Lung (tissue), 12 donors: Measurements from ENCODE around the gene SEC14L1. TPM values are rescaled to one million over a fixed set of nuclear protein-coding genes. Genes with fewer than 3 reads are reported as not detected.
"Not testable (repeated sequence)": the region's sequence is repeated elsewhere in the genome, so short reads cannot be mapped to it uniquely, and the experiment has no call there.

Experiments
- ATAC-seq: fragments of 200-7000 bp; cut with Tn5 transposase; one replicate; pipeline ENCODE4 v1.9.1; 2020; ENCODE audit warnings: moderate number of reproducible peaks; ENCODE audit not compliant: insufficient read depth, low FRiP score
- DNase-seq, 3 donors: peaks; one replicate each; pipeline ENCODE4 v3.0.0-alpha.2; 2013 to 2017
- H3K27ac ChIP-seq, 2 donors: one replicate each; pipeline ENCODE4 v1.5.1; 2013; ENCODE audit warnings: mild to moderate bottlenecking in 2 of 2, moderate library complexity in 2 of 2, control low read depth in 1 of 2, inconsistent platforms in 1 of 2, low read depth in 1 of 2, low read length in 1 of 2
- H3K27me3 ChIP-seq, 3 donors: one replicate each; pipeline ENCODE4 v1.5.1; 2013; ENCODE audit warnings: low read length in 2 of 3; ENCODE audit not compliant: control insufficient read depth in 3 of 3, insufficient read depth in 3 of 3
- H3K36me3 ChIP-seq, 4 donors: one replicate each; pipeline ENCODE4 v1.5.1; 2013; ENCODE audit warnings: low read length in 4 of 4, mild to moderate bottlenecking in 1 of 4, moderate library complexity in 1 of 4; ENCODE audit not compliant: control insufficient read depth in 4 of 4, insufficient read depth in 4 of 4
- H3K4me1 ChIP-seq, 5 donors: one replicate each; pipeline ENCODE4 v1.5.1; 2013; ENCODE audit warnings: low read length in 5 of 5, mild to moderate bottlenecking in 2 of 5, moderate library complexity in 1 of 5; ENCODE audit not compliant: control insufficient read depth in 5 of 5, insufficient read depth in 5 of 5
- H3K4me3 ChIP-seq: one replicate; pipeline ENCODE4 v1.5.1; 2013; ENCODE audit warnings: mild to moderate bottlenecking, control low read depth, moderate library complexity
- H3K9ac ChIP-seq, 2 donors: one replicate each; pipeline ENCODE4 v1.5.1; 2013; ENCODE audit warnings: low read length in 2 of 2, control low read depth in 1 of 2; ENCODE audit not compliant: insufficient read depth in 1 of 2
- H3K9me3 ChIP-seq, 4 donors: one replicate each; pipeline ENCODE4 v1.5.1; 2013; ENCODE audit warnings: low read length in 3 of 4, mild to moderate bottlenecking in 1 of 4, moderate library complexity in 1 of 4; ENCODE audit not compliant: control insufficient read depth in 4 of 4, insufficient read depth in 3 of 4
- WGBS, 2 donors: extraction: QIAGEN DNeasy Blood & Tissue Kit; methylation state at CpG; one replicate each; pipeline ENCODE4 v1.1.7; 2013; 5-methylcytosine and 5-hydroxymethylcytosine counted together
- polyA plus RNA-seq, 2 donors: library from polyadenylated mRNA; stranded (reverse); fragments of 200-250 nt; gene quantifications; one replicate each; pipeline ENCODE4 v1.2.1, GENCODE V29; 2013
- total RNA-seq, 2 donors: library from RNA; depleted of rRNA in 1 of 2; stranded (reverse); fragments of >200 nt in 1 of 2; gene quantifications; one replicate each; pipeline ENCODE4 v1.2.1, GENCODE V29; 2014 to 2021
- TF ChIP-seq, protein P1 (sequence below): IDR thresholded peaks from 2 replicates; pipeline ENCODE4 v1.5.1; 2012; ENCODE audit warnings: mild to moderate bottlenecking; ENCODE audit errors: control extremely low read depth, extremely low read depth
- donor health status: control.
- donor health status: control.
- donor health status: Bipolar disorder and iron deficiency.
- donor health status: healthy.
- donor health status: DM: yes; HTN: yes; CAD: no.

SEC14L1 gene
- total and polyA plus RNA-seq, 4 donors = 41.6 to 171 (median 135) TPM

DNA sequence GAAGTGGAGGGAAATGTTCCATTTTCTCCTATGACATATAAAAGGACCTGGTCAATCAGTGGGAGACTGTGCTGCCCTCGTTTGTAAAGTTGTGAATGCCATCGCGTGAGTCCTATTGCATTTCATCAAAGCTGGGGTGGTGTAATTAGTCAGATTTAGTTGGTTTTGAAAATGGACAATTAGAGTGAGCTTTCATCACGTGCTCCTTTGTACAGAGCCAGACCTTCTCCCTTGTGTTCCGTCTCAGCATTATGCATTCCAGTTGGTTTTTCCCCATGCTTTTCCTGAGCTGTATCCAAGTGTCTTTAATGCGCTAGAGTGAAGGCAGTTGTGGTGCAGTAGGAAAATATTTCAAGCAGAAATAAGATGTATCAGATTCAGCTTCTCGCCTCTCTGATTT lies 10.4 kb downstream of the SEC14L1 start:
- Histone ChIP-seq H3K4me1 (peaks cover 3 to 27% (median 23%) of the 10 kb centered on the region in 5 donors), H3K27me3 (no peaks in the 10 kb centered on the region), H3K9ac (no peak overlapping the region), H3K27ac (peak overlapping the region in 1 of 2 donors; percentile 35), H3K36me3 (peaks cover 0 to 15% (median 8%) of the 10 kb centered on the region in 4 donors), H3K9me3 (no peaks in the 10 kb centered on the region), H3K4me3 (no peak overlapping the region)
- DNase-seq (no peak), ATAC-seq (no peak)
- WGBS, 2 donors = 68 to 77% methylated on average over 7 of the region's 7 CpGs
- TF ChIP-seq, protein P1, sequence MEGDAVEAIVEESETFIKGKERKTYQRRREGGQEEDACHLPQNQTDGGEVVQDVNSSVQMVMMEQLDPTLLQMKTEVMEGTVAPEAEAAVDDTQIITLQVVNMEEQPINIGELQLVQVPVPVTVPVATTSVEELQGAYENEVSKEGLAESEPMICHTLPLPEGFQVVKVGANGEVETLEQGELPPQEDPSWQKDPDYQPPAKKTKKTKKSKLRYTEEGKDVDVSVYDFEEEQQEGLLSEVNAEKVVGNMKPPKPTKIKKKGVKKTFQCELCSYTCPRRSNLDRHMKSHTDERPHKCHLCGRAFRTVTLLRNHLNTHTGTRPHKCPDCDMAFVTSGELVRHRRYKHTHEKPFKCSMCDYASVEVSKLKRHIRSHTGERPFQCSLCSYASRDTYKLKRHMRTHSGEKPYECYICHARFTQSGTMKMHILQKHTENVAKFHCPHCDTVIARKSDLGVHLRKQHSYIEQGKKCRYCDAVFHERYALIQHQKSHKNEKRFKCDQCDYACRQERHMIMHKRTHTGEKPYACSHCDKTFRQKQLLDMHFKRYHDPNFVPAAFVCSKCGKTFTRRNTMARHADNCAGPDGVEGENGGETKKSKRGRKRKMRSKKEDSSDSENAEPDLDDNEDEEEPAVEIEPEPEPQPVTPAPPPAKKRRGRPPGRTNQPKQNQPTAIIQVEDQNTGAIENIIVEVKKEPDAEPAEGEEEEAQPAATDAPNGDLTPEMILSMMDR = no peak

DNA sequence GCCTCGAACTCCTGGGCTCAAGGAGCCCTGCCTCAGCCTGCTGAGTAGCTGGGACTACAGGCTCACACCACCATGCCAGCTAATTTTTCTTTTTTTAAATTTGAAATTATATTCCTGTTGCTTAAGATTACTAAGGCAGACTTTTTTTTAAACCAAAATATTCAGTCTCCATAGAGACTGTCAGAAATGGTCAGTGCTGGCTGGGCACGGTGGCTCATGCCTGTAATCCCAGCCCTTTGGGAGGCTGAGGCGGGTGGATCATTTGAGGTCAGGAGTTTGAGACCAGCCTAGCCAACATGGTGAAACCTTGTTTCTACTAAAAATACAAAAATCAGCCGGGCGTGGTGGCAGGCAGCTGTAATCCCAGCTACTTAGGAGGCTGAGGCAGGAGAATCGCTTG lies 11.3 kb downstream of the SEC14L1 start:
- not testable (repeated sequence) for H3K4me3 ChIP-seq, H3K9ac ChIP-seq, H3K27ac ChIP-seq, ATAC-seq, H3K9me3 ChIP-seq, H3K27me3 ChIP-seq, DNase-seq
- 84 to 86% methylated on average over 6 of the region's 6 CpGs for WGBS, 2 donors
- peaks cover 0 to 13% (median 7%) of the 10 kb centered on the region in 4 donors for H3K36me3 ChIP-seq
- H3K4me1 ChIP-seq = peaks cover 3 to 23% (median 19%) of the 10 kb centered on the region in 5 donors

DNA sequence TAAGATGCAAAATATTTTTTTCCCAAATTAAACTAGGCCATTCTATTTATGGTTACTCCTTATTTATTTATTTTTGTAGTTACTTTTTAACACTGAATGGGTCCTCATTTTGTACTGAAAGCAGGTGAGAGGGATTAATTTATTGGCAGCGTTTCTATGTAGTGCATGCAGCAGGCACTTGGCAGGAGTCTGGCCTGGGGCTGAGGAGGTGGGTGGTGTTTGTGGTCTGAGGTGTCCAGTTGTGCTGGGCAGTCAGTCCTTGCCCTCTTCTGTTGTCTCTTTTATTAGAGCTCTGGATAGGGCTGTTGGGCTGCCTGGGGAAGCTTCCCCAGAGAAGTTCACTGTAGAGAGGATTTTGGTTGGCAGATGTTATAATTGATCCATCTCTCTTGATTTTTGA lies 12.7 kb downstream of the SEC14L1 start:
- Histone ChIP-seq H3K9ac (no peak overlapping the region), H3K36me3 (peaks cover 0 to 8% (median 3%) of the 10 kb centered on the region in 4 donors), H3K27me3 (no peaks in the 10 kb centered on the region), H3K9me3 (no peaks in the 10 kb centered on the region), H3K4me1 (peaks cover 2 to 20% (median 7%) of the 10 kb centered on the region in 5 donors), H3K4me3 (no peak overlapping the region), H3K27ac (peak overlapping the region in 1 of 2 donors; percentile 63)
- no peak for ATAC-seq
- no peak for DNase-seq
- 28 to 68% methylated on average over 1 of the region's 1 CpG for WGBS, 2 donors
- TF ChIP-seq, protein P1 = no peak

DNA sequence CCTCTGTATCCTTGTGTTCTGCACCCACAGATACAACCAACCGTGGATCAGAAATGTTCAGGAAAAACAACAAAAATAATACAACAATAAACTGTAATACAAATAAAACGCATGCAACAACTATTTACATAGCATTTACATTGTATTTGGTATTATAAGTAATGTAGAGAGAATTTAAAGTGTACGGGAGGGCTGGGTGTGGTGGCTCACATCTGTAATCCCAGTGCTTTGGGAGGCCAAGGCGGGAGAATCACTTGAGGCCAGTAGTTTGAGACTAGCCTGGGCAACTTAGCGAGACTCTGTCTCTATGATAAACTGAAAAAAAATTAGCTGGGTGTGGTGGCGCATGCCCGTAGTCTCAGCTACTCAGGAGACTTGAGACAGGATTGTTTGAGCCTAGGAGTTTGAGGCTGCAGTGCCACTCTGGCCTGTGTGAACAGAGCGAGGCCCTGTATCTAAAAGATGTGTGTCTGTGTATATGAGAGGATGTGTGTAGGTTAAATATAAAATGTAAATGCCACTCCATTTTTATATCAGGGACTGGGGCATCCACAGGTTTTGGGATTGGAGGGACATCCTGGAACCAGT lies 13.3 kb downstream of the SEC14L1 start:
- H3K36me3 ChIP-seq = peaks cover 0 to 7% (median 1%) of the 10 kb centered on the region in 4 donors
- TF ChIP-seq, protein P1 = no peak
- peaks cover 0 to 17% (median 3%) of the 10 kb centered on the region in 5 donors for H3K4me1 ChIP-seq
- ATAC-seq (no peak), DNase-seq (no peak)
- H3K27me3 ChIP-seq = no peaks in the 10 kb centered on the region
- no peak overlapping the region for H3K27ac ChIP-seq
- H3K4me3 ChIP-seq = no peak overlapping the region
- WGBS, 2 donors = 73 to 84% methylated on average over 8 of the region's 8 CpGs
- no peak overlapping the region for H3K9ac ChIP-seq
- H3K9me3 ChIP-seq = no peaks in the 10 kb centered on the region
